Cardiac muscle cell (in vitro differentiated cells and primary cell): ENCODE measurements around the gene POLR2A. TPM values are rescaled to one million over a fixed set of nuclear protein-coding genes. Genes with fewer than 3 reads are reported as not detected.
"Not testable (repeated sequence)": the region's sequence is repeated elsewhere in the genome, so short reads cannot be mapped to it uniquely, and the experiment has no call there.

Experiments
- DNase-seq, 2 donors: peaks; one replicate each; pipeline versions ENCODE4 v3.0.0 to v3.0.0-alpha.2; 2010 to 2017; ENCODE audit warnings: low read depth in 1 of 2, low spot score in 1 of 2
- H3K27ac ChIP-seq: fragments of 200-600 bp; sonication (generic); 2 replicates; pipeline ENCODE4 v1.5.1; 2016
- H3K27me3 ChIP-seq: fragments of 200-600 bp; sonication (generic); 2 replicates; pipeline ENCODE4 v1.6.0; 2016; ENCODE audit warnings: control low read depth
- H3K36me3 ChIP-seq: fragments of 200-600 bp; sonication (generic); 2 replicates; pipeline ENCODE4 v1.5.1; 2016; ENCODE audit warnings: control low read depth
- H3K4me1 ChIP-seq: fragments of 200-600 bp; sonication (generic); 2 replicates; pipeline ENCODE4 v1.8.1; 2017; ENCODE audit warnings: low read depth, mild to moderate bottlenecking, mixed run types
- H3K4me3 ChIP-seq: fragments of 200-600 bp; sonication (generic); 2 replicates; pipeline ENCODE4 v1.5.1; 2016; ENCODE audit warnings: mild to moderate bottlenecking
- H3K9me3 ChIP-seq: fragments of 200-600 bp; sonication (generic); 2 replicates; pipeline ENCODE4 v1.5.1; 2017; ENCODE audit warnings: low read depth, mild to moderate bottlenecking, control low read depth
- polyA plus RNA-seq: library from polyadenylated mRNA; unstranded; fragments of >200 nt; fragmentation: Nextera tagmentation; extraction: Ambion mirVana; gene quantifications from 2 replicates; pipeline ENCODE4 v1.2.1, GENCODE V29; 2016
- total RNA-seq: library from RNA; depleted of rRNA; stranded (reverse); fragments of >200 nt; gene quantifications from 2 replicates; pipeline ENCODE4 v1.2.3, GENCODE V29; 2016
- TF ChIP-seq, protein P1 (sequence below): IDR thresholded peaks from 2 replicates; pipeline ENCODE4 v1.5.1; 2012; ENCODE audit warnings: low read depth, mild to moderate bottlenecking, low read length

POLR2A gene
- total and polyA plus RNA-seq, 2 experiments from 2014 or later: 41.3 to 62.3 TPM

DNA sequence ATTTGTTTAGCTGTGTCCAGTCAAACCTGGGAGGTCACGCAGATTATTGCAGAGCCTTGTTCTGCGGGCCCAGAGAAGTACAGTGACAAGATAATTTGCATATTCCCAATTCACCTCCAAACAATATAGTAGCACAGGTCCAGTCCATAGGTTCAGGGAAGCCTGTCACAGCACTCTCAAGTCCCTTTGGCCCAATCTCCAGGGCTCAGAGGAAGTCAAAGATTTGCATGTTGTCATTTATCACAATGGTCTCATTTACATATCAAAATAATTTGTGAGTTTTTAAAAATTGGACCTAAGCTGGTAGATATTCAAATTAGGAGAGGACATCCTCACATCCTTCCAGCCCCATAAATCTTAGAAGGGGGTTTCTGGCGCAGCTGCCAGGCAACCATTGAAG lies 16.7 kb upstream of the POLR2A start:
- TF ChIP-seq, protein P1, sequence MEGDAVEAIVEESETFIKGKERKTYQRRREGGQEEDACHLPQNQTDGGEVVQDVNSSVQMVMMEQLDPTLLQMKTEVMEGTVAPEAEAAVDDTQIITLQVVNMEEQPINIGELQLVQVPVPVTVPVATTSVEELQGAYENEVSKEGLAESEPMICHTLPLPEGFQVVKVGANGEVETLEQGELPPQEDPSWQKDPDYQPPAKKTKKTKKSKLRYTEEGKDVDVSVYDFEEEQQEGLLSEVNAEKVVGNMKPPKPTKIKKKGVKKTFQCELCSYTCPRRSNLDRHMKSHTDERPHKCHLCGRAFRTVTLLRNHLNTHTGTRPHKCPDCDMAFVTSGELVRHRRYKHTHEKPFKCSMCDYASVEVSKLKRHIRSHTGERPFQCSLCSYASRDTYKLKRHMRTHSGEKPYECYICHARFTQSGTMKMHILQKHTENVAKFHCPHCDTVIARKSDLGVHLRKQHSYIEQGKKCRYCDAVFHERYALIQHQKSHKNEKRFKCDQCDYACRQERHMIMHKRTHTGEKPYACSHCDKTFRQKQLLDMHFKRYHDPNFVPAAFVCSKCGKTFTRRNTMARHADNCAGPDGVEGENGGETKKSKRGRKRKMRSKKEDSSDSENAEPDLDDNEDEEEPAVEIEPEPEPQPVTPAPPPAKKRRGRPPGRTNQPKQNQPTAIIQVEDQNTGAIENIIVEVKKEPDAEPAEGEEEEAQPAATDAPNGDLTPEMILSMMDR: no peak
- H3K36me3 ChIP-seq: peaks cover 3% of the 10 kb centered on the region
- no peak for DNase-seq
- H3K27me3 ChIP-seq: no peaks in the 10 kb centered on the region
- H3K27ac ChIP-seq: peak overlapping the region; percentile 43
- no peaks in the 10 kb centered on the region for H3K9me3 ChIP-seq
- H3K4me1 ChIP-seq: peaks cover 5% of the 10 kb centered on the region
- H3K4me3 ChIP-seq: no peak overlapping the region

DNA sequence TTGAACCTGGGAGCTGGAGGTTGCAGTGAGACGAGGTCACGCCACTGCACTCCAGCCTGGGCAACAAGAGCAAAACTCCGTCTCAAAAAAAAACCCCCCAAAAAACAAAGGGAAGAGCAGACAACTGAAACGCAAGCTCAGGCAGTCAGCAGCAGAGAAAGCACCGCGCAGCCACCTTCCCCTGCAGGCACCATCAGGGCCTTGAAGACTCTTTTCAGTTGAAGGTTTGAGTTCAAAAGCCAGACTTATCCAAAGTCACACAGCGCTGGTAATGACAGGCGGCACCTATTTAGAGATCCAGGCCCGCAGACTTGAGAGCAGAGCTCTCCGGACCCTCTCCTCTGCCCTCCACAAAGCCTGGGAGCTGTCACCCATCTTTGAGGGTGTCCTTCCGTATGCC lies 15.9 kb upstream of the POLR2A start:
- no peak overlapping the region for H3K4me3 ChIP-seq
- DNase-seq: no peak
- no peaks in the 10 kb centered on the region for H3K27me3 ChIP-seq
- no peaks in the 10 kb centered on the region for H3K9me3 ChIP-seq
- TF ChIP-seq, protein P1: no peak
- peaks cover 3% of the 10 kb centered on the region for H3K36me3 ChIP-seq
- peaks cover 5% of the 10 kb centered on the region for H3K4me1 ChIP-seq
- H3K27ac ChIP-seq: peak overlapping the region; percentile 34

DNA sequence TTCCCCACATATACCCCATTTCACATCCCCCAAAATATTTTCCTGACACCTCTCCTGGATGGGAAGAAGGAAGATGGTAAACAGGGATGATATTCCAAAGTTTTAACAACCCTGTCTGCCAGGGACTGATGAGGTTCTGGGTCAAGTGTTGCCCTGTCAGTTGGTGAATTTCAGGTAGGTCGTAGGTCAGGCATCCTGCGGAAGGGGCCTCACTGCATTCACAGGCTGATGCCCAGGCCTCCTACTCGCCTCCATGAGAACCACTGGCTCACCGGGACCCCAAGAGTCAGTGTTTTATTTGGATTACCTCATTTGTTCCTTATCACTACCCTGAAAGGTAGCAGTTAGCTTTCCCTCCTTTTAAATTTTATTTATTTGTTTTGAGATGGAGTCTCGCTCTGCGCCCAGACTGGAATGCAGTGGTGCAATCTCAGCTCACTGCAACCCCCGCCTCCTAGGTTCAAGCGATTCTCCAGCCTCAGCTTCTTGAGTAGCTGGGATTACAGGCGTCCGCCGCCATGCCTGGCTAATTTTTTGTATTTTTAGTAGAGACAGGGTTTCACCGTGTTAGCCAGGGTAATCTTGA lies 15.3 kb upstream of the POLR2A start:
- Histone ChIP-seq H3K4me3 (no peak overlapping the region), H3K9me3 (no peaks in the 10 kb centered on the region), H3K27me3 (no peaks in the 10 kb centered on the region), H3K4me1 (peaks cover 5% of the 10 kb centered on the region), H3K36me3 (peaks cover 3% of the 10 kb centered on the region), H3K27ac (peak overlapping the region; percentile 34)
- TF ChIP-seq, protein P1: no peak
- DNase-seq: no peak

DNA sequence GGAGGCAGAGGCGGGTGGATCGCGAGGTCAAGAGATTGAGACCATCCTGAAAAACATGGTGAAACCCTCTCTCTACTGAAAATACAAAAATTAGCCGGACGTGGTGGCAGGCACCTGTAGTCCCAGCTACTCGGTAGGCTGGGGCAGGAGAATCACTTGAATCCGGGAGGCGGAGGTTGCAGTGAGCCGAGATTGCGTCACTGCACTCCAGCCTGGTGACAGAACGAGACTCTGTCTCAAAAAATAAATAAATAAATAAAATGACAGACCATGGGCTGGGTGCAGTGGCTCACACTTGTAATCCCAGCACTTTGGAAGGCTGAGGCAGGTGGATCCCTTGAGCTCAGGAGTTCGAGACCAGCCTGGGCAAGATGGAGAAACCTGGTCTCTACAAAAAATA lies 14.3 kb upstream of the POLR2A start:
- H3K4me1 ChIP-seq, H3K36me3 ChIP-seq, H3K27me3 ChIP-seq, H3K27ac ChIP-seq, H3K9me3 ChIP-seq, H3K4me3 ChIP-seq, DNase-seq: not testable (repeated sequence)

DNA sequence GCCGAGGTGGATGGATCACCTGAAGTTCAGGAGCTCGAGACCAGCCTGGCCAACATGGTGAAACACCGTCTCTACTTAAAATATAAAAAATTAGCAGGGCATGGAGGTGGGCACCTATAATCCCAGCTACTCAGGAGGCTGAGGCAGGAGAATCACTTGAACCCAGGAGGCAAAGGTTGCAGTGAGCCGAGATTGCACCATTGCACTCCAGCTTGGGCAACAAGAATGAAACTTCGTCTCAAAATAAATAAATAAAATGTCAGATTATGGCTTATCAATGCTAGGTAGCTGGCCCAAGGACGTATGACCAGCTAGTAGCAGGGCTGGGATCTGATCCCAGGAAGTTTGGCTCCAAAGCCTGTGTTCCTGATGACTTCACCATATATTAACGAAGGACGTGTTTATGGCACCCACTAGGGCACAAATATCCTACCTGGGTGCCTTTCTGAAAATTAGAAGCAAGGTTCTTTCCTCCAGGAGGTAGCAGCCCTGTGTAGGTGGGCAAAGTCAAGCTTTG lies 13.7 kb upstream of the POLR2A start:
- not testable (repeated sequence) for DNase-seq, H3K27me3 ChIP-seq, H3K9me3 ChIP-seq, H3K27ac ChIP-seq, H3K36me3 ChIP-seq, H3K4me3 ChIP-seq, H3K4me1 ChIP-seq

DNA sequence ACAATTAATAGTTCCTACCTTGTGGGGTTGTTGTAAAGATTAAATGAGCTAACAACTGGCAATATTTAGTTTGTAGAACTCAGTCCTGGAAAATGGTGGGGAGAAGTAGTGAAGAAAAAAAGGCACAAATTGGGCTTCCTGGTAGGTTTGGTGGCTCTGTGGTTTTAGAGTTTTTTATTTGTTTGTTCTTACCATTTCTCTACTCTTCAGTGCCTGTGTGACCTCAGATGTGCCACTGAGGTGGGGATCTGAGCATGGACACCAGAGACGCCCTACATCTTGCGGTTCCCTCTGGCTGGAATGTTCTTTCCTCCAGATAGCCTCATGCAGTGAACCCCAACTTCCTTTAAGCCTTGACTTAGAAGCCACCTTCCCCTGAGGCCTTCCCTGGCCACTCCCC lies 12.4 kb upstream of the POLR2A start:
- Histone ChIP-seq H3K9me3 (no peaks in the 10 kb centered on the region), H3K4me1 (peaks cover 16% of the 10 kb centered on the region), H3K27ac (no peak overlapping the region), H3K36me3 (no peaks in the 10 kb centered on the region), H3K4me3 (no peak overlapping the region), H3K27me3 (no peaks in the 10 kb centered on the region)
- DNase-seq: no peak
- TF ChIP-seq, protein P1: no peak

DNA sequence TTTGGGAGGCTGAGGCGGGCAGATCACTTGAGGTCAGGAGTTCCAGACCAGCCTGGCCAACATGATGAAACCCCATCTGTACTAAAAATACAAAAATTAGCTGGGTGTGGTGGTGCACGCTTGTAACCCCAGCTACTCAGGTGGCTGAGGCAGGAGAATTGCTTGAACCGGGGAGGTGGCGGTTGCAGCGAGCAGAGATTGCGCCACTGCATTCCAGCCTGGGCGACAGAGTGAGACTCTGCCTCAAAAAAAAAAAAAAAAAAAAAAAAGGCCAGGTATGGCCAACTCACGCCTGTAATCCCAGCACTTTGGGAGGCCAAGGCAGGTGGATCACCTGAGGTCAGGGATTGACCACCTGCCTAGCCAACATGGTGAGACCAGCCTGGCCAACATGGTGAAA lies 9.4 kb upstream of the POLR2A start:
- H3K27ac ChIP-seq, DNase-seq, H3K9me3 ChIP-seq, H3K36me3 ChIP-seq, H3K4me3 ChIP-seq, H3K27me3 ChIP-seq: not testable (repeated sequence)
- peaks cover 25% of the 10 kb centered on the region for H3K4me1 ChIP-seq
